Liver (tissue), 9 donors: ENCODE results near the gene C11orf21. TPM values are rescaled to one million over a fixed set of nuclear protein-coding genes. Genes with fewer than 3 reads are reported as not detected.

Source experiments
- DNase-seq: peaks from one replicate; pipeline ENCODE4 v3.0.0-alpha.2; 2017; ENCODE audit warnings: low spot score
- H3K27ac ChIP-seq, 2 donors: one replicate each; pipeline ENCODE4 v1.7.0; 2013; ENCODE audit warnings: inconsistent platforms in 2 of 2, low read length in 2 of 2, control low read depth in 1 of 2, low read depth in 1 of 2, mild to moderate bottlenecking in 1 of 2
- H3K27me3 ChIP-seq, 4 donors: one replicate each; pipeline versions ENCODE4 v1.6.1 to v1.7.0; 2013; ENCODE audit warnings: low read length in 3 of 4, inconsistent platforms in 1 of 4, mild to moderate bottlenecking in 1 of 4, moderate library complexity in 1 of 4; ENCODE audit not compliant: control insufficient read depth in 4 of 4, insufficient read depth in 4 of 4
- H3K36me3 ChIP-seq, 4 donors: one replicate each; pipeline versions ENCODE4 v1.6.1 to v1.7.0; 2013; ENCODE audit warnings: low read length in 3 of 4, mild to moderate bottlenecking in 3 of 4, low read depth in 1 of 4, moderate library complexity in 1 of 4; ENCODE audit not compliant: control insufficient read depth in 4 of 4, insufficient read depth in 3 of 4
- H3K4me1 ChIP-seq, 4 donors: one replicate each; pipeline versions ENCODE4 v1.6.1 to v1.7.0; 2013; ENCODE audit warnings: low read length in 3 of 4, mild to moderate bottlenecking in 3 of 4, moderate library complexity in 1 of 4; ENCODE audit not compliant: control insufficient read depth in 4 of 4, insufficient read depth in 4 of 4
- H3K4me3 ChIP-seq, 3 donors: one replicate each; pipeline versions ENCODE4 v1.6.1 to v1.7.0; 2013; ENCODE audit warnings: low read length in 3 of 3, control low read depth in 1 of 3, low read depth in 1 of 3, mild to moderate bottlenecking in 1 of 3
- H3K9ac ChIP-seq, 2 donors: one replicate each; pipeline ENCODE4 v1.7.0; 2013; ENCODE audit warnings: low read length in 2 of 2, mild to moderate bottlenecking in 2 of 2, moderate library complexity in 2 of 2, control low read depth in 1 of 2, low read depth in 1 of 2
- H3K9me3 ChIP-seq, 4 donors: one replicate each; pipeline versions ENCODE4 v1.6.1 to v1.7.0; 2013; ENCODE audit warnings: low read length in 3 of 4; ENCODE audit not compliant: control insufficient read depth in 4 of 4
- EGR1 ChIP-seq, 2 donors: IDR thresholded peaks; 2 replicates each; pipeline ENCODE4 v1.6.1; 2016 to 2018; ENCODE audit warnings: antibody characterized with exemption in 2 of 2, low read depth in 2 of 2
- FOXA1 ChIP-seq: IDR thresholded peaks from 2 replicates; pipeline ENCODE4 v1.6.1; 2016; ENCODE audit warnings: antibody characterized with exemption
- FOXA2 ChIP-seq: IDR thresholded peaks from 2 replicates; pipeline ENCODE4 v1.6.1; 2016; ENCODE audit warnings: antibody characterized with exemption
- GABPA ChIP-seq, 2 donors: IDR thresholded peaks in 1 of 2; conservative IDR thresholded peaks in 1 of 2; 2 replicates each; pipeline ENCODE4 v1.6.1; 2016; ENCODE audit warnings: antibody characterized with exemption in 2 of 2, mild to moderate bottlenecking in 1 of 2, moderate library complexity in 1 of 2
- HNF4A ChIP-seq, 2 donors: conservative IDR thresholded peaks; 2 replicates each; pipeline ENCODE4 v1.6.1; 2016; ENCODE audit warnings: antibody characterized with exemption in 2 of 2, mild to moderate bottlenecking in 2 of 2
- HNF4G ChIP-seq: IDR thresholded peaks from 2 replicates; pipeline ENCODE4 v1.6.1; 2016; ENCODE audit warnings: antibody characterized with exemption
- JUND ChIP-seq, 2 donors: IDR thresholded peaks; 2 replicates each; pipeline ENCODE4 v1.6.1; 2016; ENCODE audit warnings: antibody characterized with exemption in 2 of 2
- NR2F2 ChIP-seq: IDR thresholded peaks from 2 replicates; pipeline ENCODE4 v1.6.1; 2016; ENCODE audit warnings: antibody characterized with exemption
- RAD21 ChIP-seq, 2 donors: IDR thresholded peaks; 2 replicates each; pipeline ENCODE4 v1.6.1; 2016; ENCODE audit warnings: antibody characterized with exemption in 2 of 2, mild to moderate bottlenecking in 2 of 2
- RXRA ChIP-seq, 2 donors: IDR thresholded peaks; 2 replicates each; pipeline ENCODE4 v1.6.1; 2017 to 2018; ENCODE audit warnings: antibody characterized with exemption in 2 of 2, mild to moderate bottlenecking in 1 of 2
- SP1 ChIP-seq: IDR thresholded peaks from 2 replicates; pipeline ENCODE4 v1.6.1; 2018; ENCODE audit warnings: antibody characterized with exemption, mild to moderate bottlenecking
- TAF1 ChIP-seq: conservative IDR thresholded peaks from 2 replicates; pipeline ENCODE4 v1.6.1; 2016; ENCODE audit warnings: antibody characterized with exemption, mild to moderate bottlenecking
- YY1 ChIP-seq: IDR thresholded peaks from 2 replicates; pipeline ENCODE4 v1.6.1; 2016; ENCODE audit warnings: antibody characterized with exemption, mild to moderate bottlenecking
- WGBS: extraction: QIAGEN DNeasy Blood & Tissue Kit; methylation state at CpG from one replicate; pipeline ENCODE4 v1.1.7; 2013; 5-methylcytosine and 5-hydroxymethylcytosine counted together
- polyA plus RNA-seq, 2 donors: library from polyadenylated mRNA; stranded (reverse) in 1 of 2; unstranded in 1 of 2; fragments of 200-250 nt in 1 of 2; fragments of >200 nt in 1 of 2; fragmentation: Nextera tagmentation in 1 of 2; extraction: Ambion mirVana in 1 of 2; gene quantifications; one replicate each; pipeline versions ENCODE4 v1.2.1 to v1.2.3, GENCODE V29; 2013 to 2015
- total RNA-seq, 2 donors: library from RNA; depleted of rRNA; stranded (reverse); fragments of >200 nt; gene quantifications; one replicate each; pipeline ENCODE4 v1.2.3, GENCODE V29; 2014
- TF ChIP-seq, protein P1 (sequence below): fragments of 150-350 bp; IDR thresholded peaks from 2 replicates; pipeline ENCODE4 v1.5.1; 2017; ENCODE audit warnings: improper control_type of control experiment, low read depth, low read length; ENCODE audit not compliant: missing input control
- TF ChIP-seq, protein P2 (sequence below): IDR thresholded peaks from 2 replicates; pipeline ENCODE4 v1.6.1; 2016; ENCODE audit warnings: antibody characterized with exemption
- TF ChIP-seq, protein P3 (sequence below): IDR thresholded peaks from 2 replicates; pipeline ENCODE4 v1.6.1; 2016; ENCODE audit warnings: antibody characterized with exemption
- TF ChIP-seq, protein P4 (sequence below): IDR thresholded peaks from 2 replicates; pipeline ENCODE4 v1.6.1; 2016; ENCODE audit warnings: antibody characterized with exemption
- donor health status: healthy.
- donor health status: healthy.
- donor health status: healthy.
- donor health status: healthy.
- donor health status: healthy.

The C11orf21 gene
- total and polyA plus RNA-seq, 4 donors: 0.14 to 16.2 (median 0.44) TPM

DNA sequence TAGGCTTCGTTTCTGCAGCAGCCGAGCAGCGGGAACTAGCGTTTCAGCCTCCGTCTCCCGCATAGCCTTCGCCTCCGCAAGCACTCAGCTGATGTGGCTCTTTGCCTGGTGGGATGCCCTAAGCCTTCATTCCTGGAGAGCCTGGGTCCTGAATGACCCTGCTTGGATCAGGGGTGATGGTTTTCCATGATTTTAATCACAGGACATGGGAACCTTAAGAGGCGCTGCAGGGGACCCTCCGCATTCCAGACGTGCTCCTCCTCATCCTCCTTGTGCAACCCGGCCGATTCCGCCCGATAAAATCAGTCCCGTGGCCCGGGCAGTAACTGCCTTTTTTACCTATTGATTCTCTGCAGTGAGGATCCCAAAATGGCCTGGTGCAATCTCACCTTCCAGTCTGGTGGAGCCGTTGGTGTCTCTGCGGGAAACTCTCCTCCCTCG is 8.2 kb downstream of the C11orf21 start:
- 83% methylated on average over 20 of the region's 20 CpGs for WGBS
- Histone ChIP-seq H3K9ac (no peak overlapping the region), H3K4me3 (no peak overlapping the region), H3K27ac (no peak overlapping the region), H3K9me3 (no peaks in the 10 kb centered on the region), H3K36me3 (no peaks in the 10 kb centered on the region), H3K4me1 (peaks cover 0 to 4% (median 2%) of the 10 kb centered on the region in 4 donors), H3K27me3 (peaks cover 0 to 2% (median 0%) of the 10 kb centered on the region in 4 donors)
- peak; percentile 21 for DNase-seq
- TF ChIP-seq, protein P1, sequence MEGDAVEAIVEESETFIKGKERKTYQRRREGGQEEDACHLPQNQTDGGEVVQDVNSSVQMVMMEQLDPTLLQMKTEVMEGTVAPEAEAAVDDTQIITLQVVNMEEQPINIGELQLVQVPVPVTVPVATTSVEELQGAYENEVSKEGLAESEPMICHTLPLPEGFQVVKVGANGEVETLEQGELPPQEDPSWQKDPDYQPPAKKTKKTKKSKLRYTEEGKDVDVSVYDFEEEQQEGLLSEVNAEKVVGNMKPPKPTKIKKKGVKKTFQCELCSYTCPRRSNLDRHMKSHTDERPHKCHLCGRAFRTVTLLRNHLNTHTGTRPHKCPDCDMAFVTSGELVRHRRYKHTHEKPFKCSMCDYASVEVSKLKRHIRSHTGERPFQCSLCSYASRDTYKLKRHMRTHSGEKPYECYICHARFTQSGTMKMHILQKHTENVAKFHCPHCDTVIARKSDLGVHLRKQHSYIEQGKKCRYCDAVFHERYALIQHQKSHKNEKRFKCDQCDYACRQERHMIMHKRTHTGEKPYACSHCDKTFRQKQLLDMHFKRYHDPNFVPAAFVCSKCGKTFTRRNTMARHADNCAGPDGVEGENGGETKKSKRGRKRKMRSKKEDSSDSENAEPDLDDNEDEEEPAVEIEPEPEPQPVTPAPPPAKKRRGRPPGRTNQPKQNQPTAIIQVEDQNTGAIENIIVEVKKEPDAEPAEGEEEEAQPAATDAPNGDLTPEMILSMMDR: no peak
- TF ChIP-seq NR2F2: no peak
- no peak for TF ChIP-seq SP1
- TF ChIP-seq, protein P2, sequence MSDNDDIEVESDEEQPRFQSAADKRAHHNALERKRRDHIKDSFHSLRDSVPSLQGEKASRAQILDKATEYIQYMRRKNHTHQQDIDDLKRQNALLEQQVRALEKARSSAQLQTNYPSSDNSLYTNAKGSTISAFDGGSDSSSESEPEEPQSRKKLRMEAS: no peak
- TF ChIP-seq, protein P3, sequence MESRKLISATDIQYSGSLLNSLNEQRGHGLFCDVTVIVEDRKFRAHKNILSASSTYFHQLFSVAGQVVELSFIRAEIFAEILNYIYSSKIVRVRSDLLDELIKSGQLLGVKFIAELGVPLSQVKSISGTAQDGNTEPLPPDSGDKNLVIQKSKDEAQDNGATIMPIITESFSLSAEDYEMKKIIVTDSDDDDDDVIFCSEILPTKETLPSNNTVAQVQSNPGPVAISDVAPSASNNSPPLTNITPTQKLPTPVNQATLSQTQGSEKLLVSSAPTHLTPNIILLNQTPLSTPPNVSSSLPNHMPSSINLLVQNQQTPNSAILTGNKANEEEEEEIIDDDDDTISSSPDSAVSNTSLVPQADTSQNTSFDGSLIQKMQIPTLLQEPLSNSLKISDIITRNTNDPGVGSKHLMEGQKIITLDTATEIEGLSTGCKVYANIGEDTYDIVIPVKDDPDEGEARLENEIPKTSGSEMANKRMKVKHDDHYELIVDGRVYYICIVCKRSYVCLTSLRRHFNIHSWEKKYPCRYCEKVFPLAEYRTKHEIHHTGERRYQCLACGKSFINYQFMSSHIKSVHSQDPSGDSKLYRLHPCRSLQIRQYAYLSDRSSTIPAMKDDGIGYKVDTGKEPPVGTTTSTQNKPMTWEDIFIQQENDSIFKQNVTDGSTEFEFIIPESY: no peak
- no peak for TF ChIP-seq FOXA2
- TF ChIP-seq RAD21 (IDR thresholded peaks at IDR 0.05): no peak
- TF ChIP-seq, protein P4, sequence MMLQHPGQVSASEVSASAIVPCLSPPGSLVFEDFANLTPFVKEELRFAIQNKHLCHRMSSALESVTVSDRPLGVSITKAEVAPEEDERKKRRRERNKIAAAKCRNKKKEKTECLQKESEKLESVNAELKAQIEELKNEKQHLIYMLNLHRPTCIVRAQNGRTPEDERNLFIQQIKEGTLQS: no peak
- no peak for TF ChIP-seq JUND (IDR thresholded peaks at IDR 0.05)
- TF ChIP-seq HNF4G: no peak
- TF ChIP-seq EGR1 (IDR thresholded peaks at IDR 0.05; ENCODE audit: low read depth in 2 of 2): no peak
- no peak for TF ChIP-seq HNF4A (conservative IDR thresholded peaks at IDR 0.05)
- no peak for TF ChIP-seq YY1
- TF ChIP-seq FOXA1: no peak
- no peak for TF ChIP-seq RXRA (IDR thresholded peaks at IDR 0.05)

GRCh38 chr11:2290351-2290841 is 11.3 kb downstream of the C11orf21 start:
- peaks cover 0 to 3% (median 1%) of the 10 kb centered on the region in 4 donors for H3K27me3 ChIP-seq
- no peaks in the 10 kb centered on the region for H3K9me3 ChIP-seq
- no peaks in the 10 kb centered on the region for H3K36me3 ChIP-seq
- H3K27ac ChIP-seq: no peak overlapping the region
- H3K9ac ChIP-seq: no peak overlapping the region
- DNase-seq: peak; percentile 25
- H3K4me1 ChIP-seq: peaks cover 0 to 5% (median 2%) of the 10 kb centered on the region in 4 donors
- 37% methylated on average over 10 of the region's 10 CpGs for WGBS
- no peak for TF ChIP-seq FOXA2
- no peak for TF ChIP-seq RAD21 (IDR thresholded peaks at IDR 0.05)
- TF ChIP-seq GABPA (IDR thresholded peaks at IDR 0.05 in 1 of 2, conservative IDR thresholded peaks at IDR 0.05 in 1 of 2): no peak
- TF ChIP-seq JUND (IDR thresholded peaks at IDR 0.05): no peak
- no peak for TF ChIP-seq TAF1
- TF ChIP-seq HNF4A (conservative IDR thresholded peaks at IDR 0.05): no peak
- H3K4me3 ChIP-seq: no peak overlapping the region
